NCI-H2227 (cell line): Measurements from ENCODE around the gene STAT5B.

Experiments
- DNase-seq: peaks from one replicate; lab custom pipeline; 2025; ENCODE audit not compliant: unreplicated experiment; lab: John Stamatoyannopoulos, UW

STAT5B gene

DNA sequence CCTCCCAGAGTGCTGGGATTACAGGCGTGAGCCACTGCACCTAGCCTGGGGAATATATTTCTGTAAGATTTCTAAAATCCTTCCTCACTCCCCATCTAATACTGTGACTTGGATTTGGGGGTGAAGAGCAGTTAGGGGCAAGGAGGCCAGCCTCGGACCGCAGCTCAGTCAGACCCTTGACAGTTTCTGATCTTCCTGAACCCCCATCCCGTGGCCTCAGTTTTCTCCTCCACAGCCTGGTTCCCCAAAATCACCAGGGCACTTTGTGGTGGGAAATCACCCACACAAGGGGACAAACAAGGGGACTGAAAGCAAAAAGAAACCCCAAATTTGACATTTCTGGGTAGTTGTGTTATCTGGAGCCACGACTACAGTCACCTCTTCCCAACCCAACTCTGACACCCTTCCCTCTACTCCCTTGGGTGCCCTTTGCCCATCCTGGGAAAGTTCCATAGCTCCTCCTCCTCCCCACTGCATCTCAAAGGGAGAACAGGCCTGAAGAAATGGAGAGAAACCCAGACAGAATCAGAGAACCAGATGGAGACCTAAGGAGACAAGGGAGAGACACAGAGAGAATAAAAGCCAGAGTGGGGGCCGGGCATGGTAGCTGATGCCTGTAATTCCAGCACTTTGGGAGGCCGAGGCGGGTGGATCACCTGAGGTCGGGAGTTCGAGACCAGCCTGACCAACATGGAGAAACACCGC is 9.3 kb upstream of the STAT5B start:
- no peak for DNase-seq

DNA sequence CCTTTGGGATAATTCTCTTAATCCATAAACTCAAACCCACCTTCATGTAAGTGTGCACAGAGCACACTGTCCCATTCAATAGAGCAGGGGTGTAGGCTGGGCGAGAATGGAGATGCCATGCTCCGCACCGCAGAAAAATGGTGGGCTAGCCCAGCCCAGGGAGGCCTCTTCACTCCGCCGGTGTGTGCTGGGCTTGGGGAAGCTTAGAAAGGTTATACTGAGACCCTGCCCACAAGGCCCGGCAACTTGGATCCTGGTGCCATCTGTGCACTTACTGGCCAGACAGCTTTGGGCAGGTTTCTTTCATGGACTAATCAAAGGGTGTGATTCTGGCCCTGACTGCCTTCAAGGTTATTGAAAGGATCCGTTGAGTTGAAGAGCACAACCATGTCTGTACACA is 8.4 kb upstream of the STAT5B start:
- DNase-seq: no peak

DNA sequence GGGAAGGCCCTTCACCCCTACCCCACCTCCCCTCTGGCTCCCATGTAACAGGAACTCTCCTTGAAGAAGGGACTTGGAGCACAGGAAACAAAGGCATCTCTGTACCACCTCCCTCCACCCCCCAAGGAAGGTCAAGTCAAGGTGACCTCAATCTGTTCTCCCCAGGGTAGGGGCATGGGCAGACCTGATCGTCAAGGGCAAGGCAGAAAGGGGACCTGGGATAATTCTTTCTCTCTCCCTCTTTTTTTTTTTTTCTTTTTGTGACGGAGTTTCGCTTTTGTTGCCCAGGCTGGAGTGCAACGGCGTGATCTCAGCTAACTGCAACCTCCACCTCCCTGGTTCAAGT is 7.8 kb upstream of the STAT5B start:
- DNase-seq: no peak

DNA sequence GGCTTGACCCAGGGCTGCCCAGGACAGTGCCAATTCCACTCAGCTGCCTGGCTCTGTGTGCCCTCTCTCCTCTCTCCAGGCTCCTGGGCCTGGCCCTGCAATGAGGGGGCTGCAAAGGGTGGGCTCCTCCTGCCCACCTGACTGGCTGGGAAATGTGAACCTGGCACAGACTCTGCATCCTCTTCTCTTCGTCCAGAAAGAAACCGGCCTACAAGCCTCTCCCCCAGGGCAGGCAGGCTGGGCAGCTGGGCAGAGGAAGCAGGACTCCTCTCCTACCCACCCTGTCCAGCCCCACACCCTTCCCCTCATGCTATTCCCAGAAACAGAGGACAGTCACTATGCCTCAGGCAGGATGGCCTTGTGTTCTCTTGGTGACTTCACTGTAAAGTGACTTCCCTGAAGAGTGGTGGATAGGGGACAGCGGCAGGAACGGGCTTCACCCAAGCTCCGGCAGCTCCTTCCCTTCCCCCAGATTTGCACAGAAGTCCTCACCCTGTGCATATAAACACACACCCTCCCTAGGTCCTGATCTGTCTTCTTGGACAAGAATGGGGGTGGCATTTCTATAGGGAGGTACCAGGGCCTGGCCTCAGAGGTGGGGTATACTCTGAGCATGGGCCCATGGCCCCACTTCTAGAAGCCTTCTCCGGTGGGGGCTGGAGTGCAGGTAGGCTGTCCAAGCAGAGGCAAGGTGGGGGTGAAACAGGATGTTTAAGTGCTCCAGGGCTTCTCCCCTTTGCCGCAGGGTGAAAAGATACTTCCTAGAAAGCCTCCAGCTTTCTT is 7.2 kb upstream of the STAT5B start:
- DNase-seq: no peak

DNA sequence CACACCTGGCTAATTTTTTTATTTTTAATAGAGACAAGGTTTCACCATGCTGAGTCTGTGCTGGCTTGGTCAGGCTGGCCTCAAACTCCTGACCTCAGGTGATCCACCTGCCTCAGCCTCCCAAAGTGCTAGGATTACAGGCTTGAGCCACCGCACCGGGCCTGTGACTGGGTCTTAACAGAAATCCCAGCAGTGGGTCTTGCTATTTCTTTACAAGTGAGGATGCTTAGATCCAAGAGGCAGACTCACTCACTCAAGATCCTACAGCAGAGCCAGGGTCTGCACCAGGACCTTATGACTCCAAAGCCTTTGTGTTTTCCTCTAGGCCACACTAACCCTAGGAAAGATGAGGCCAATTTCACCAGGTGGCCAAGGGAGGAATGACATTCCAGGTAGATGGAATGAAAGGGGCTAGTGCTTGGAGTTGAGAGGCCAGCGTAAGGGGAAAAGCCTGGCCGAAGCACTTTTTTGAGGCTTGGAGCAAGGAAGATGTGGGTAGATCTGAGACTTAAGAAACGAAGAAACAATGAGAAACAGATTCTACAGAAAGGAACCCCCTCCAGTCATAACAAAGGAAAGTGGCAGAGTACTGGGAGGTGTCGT is 6.4 kb upstream of the STAT5B start:
- no peak for DNase-seq

DNA sequence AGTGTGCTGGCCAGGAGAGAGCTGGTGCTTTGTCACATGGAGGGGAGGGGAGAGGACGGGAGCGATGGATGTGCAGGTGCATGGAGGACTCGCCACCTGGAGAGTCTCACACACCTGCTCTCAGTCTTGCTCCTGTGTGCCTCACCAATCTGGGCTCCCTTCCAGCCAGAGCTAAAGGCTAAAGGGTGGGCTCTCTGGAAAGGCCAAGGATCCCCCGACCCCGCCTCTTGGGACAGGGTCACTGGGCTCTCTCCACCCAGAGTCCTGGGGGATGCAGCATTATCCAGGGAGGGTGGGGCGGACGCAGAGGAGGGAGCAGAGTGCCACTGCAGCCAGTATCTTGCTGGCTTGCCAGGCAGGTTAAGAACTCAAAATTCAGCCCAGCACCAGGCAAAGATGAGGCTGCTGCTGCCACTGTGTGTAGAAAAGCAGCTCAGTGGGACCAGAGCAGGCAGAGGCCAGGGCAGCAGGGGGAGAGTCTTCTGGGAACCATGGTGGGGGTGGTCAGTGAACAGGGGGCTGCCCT is 5.4 kb upstream of the STAT5B start:
- no peak for DNase-seq

DNA sequence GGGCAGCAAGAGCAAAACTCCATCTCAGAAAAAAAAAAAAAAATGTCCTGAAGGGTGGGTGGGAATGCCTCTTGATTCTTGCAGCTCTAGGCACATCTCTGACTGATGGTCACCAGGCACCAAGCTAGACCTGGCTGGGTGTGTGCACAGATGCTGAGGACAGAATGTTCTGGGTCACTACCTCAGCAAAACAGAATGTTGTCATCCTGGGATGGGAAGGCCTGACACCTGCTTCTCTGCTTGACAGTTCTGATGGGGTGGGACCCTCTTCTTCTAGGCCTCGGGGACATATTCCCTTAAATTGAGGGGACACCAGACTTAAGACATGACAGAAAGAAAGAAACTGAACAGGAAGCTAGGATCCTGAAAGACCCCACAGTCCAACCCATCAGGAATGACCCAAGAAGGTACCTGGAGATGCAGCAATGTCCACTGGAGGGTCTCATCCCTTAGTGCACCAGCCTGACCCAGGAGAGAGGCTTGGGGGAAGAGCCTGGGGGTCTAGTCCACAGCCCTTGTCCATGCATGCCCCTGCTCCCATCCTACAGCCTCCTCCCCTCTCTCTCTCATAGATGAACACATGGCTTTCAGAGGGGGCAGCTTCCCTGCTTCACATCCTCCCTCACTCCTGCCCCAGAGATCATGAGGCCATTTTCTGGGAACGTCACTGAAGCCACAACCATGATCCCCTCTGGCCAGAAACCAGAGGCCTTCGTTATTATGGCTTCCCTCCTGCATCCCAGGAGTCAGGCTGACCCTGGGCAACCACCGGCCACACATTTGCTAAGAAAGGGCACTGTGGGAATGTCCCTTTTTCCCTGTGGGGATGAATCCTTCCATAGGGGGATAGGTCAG is 3.8 kb upstream of the STAT5B start:
- no peak for DNase-seq

DNA sequence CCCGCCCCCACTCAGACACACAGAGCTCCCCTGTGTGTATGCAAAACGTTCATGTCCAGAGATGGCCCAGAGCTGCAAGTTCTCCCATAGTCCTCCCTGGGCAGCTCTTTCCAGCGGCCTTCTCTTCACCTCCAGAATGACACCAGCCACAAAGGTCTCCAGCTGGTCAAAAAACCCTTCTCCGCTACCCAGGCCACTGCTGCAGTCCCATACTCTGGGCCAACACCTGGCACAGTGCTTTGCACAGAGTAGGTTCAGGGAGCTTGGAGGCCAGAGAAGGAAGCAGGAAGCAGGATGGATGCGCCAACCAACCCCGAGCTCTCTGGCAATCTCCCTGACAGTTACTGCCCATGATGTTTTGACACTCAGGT is 1.1 kb upstream of the STAT5B start:
- no peak for DNase-seq

DNA sequence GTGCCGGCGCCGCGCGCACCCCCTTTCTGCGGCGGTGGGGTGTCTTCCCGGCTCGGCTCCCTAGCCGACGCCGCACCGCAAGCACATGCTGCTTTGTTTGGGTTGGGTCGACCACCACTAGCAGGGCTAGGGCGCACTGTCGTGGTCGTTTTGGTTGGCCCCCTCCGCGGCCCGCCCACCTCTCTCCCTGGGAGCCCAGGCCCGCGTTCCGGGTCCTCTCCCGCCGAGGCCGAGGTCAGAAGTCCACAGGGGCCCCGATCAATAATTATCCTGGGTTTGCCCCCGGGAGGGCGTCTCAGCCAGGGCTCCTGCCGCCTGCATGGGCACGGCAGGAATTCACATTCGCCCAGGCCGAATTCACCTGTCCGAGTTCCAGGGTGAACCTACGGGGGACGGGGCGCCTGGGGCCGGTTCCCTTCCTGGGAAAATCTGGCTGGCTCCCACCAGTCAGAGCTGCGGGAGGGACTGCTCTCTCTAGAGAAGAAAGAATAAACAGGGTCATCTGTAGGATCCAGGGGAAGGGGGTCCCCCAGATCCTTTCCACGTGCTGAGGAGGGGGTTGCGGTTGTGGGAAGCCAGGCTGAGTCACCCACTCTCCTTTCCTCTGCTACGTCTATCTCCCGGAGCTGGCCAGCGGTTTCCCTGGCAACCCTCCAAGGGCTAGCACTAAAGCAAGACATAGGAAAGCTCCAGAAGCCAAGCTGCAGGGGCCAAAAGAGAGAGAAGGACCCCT is 584 bp upstream of the STAT5B start:
- peak; percentile 75 for DNase-seq

DNA sequence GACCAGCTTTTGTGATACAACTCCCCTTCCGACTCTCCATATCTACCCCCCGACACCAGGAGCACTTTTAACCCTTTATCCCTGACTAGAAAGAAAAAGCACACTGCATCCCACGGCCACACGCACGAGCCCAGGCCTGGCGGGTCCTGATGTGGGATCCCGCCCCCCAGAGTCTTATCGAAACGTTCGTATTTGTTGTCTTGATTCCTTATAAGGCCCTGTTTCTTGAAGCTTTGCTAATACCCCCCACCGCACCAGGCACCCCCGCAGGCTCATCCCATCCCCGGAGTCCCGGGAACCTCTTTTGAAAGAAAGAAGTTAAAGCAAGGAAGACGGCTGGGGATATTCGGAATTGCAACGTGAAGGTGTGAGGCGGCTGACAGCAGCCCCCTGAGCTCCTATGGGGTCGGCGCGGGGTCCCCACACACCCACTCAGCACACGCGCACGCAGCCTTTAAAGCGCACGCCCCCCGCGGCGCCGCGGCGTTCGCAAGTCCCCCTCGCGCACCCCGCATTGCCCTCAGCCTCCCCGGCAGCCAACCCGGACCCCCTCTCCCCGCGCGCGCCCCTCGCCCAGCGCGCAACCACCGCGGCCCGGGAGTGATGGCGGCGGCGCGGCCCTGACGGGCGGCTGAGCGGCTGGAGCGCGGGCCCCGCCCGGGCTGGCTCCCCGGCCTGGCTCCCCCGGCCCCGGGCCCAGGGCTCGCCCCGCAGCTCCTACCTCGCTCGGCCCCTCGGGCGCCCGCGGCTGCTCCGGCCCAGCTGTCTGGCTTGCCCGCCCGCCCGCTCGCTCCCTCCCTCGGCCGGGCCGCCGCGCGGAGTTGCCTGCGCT is 448 bp downstream of the STAT5B start:
- DNase-seq: peak; percentile 70

DNA sequence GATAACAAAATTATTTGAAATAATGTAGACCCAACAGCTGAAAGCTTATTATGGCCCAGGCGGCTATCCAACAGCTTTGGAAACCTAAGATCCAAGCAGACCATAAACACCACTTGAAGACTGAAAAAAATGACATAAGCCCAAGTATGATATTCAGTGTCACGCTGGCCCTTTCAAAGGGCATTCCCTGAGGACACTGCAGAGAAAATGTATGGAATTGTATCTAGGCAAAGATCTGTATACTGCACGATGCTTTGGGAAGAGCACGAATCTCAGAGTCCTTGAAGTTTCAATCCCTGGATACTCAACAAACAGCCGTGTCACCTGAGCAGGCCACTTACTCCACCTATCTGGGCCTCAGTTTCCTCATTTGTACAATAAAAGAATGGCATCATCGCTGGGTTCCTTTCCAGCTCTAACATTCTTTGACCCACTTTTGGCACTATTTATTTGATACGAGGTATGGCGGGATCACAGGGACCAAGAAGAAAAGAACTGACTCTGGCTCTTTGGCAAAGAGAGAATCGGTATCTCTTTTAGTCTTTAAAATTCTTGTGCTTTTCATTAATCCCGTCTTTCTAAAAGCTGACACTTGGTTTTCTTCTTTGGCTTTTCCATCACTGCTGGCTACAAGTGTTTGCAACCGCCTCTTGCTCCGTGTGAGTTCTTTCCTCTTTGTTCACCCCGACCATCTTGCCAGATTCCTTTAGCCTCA is 1.2 kb downstream of the STAT5B start:
- DNase-seq: no peak

DNA sequence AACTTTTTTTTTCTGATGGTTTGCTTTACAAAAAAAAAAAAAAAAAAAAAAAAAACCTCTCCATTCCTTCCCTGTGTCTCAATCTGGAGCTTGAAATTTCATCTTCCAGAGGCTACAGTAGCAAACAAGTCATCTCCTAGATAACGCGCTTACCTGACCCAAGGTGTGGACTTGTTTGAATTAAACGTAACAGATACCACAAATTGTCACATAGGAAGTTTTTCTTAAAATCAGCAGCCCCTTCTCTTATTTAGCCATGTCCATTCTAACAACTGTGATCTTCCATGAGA is 2.0 kb downstream of the STAT5B start:
- DNase-seq: no peak

DNA sequence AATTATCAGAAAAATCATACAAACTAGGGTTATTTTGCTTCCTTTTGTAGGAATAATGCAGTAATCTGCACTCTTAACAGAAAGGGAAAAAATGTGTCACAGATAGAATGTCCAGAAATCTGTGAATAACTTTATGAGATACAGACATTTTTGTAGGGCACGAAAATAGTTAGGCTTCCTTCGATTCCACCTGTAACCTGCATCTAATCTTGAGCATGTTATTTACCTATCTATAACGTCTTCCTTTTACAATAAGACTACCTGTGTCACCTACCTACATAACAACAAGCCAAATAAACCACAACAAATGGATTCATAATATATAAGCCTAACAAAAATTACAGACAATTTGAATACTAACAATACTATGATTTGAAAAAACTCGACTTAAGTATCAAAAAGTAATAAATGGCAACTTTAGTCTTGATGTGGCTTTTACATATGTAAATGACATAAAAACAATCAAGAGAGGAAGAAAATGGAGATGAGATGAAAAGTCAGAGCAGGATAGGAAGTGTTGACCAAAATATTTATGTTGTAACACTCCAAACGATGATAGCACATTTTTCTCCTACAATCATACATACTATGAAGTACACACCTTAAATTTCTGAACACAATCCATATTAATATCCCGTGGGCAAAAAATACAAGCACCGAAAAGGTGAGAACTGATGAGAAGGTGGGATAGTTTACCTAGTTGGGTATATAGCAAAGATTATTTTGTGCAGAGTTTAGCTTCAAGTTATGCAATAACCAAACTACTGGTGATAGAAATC is 2.5 kb downstream of the STAT5B start:
- DNase-seq: no peak

DNA sequence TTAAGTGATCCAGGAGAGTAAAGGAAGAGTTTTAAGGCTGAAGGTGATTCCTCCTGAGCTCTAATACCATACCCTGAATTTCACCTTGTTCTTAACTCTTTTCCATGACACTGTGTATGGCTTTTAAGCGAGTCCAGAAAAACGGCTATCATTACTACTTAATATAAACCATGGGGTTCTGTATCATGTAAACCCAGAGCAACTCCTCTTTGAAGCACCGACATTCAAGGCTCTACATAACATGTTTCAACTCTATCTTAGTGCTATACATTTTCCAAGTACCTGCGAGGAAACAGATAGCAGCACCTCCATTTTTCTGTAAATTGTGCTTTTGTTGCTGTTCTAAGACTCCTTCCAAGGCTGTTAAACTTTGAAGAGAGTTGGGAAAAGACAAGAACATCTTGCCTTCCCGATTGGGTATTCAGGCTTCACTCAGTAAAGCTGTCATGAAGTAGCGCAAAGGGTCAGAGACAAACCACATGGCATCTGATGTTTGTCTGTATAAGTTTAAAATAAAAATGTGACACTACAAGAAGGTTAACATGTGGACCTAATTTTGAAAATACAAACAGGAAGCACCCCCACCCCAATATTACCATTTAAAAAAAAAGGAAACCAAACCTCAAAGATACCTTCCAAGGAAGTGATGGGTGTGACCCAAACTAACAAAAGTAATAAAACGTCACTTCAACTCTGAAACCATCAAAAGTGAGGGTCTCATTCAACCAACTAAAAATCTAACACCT is 3.9 kb downstream of the STAT5B start:
- no peak for DNase-seq

DNA sequence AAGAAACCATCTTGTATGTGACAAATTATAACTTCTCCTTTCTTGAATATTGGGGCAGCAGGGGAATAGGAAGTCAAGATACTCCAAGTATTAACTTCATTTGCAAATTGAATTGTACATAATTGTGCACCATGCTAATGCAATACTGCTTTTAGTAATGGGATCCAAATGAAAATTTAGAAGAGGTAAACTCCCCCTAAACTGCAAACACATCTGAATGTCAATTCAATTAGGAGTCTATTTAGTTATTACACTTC is 4.5 kb downstream of the STAT5B start:
- no peak for DNase-seq

DNA sequence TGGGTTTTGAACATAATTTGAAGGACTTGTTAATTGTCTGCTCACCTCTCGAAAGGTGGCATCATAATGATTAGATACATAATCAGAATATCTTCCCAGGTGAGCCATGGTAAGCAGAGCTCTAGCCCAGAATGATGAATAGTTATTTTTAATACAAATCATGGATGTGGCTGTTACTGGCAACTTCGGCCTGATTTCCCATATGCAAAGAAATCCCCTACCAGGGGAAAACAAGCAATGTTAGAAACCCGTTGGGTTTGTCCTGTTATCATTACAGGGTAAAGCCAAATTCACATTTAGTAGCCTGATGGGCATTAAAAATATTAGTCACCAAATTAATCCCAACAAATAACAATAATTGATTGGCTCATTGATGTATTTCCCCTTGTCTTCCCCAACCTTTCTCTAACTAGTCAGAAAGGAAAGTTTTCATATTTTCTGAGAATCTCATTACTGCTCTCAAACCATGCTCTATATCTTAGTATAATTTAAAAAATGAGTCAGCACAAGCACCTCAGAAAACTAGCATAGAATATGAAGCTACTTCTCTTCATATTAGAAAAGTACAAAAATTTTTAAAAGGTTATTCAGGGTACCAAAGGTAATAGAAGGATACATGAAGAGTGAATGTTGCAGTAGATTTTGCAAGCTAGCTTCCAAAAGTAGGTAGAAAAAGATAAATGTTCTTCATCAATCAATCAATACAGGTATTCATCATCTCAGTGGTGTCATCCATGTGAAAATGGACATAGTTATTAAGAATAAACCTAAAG is 5.0 kb downstream of the STAT5B start:
- no peak for DNase-seq

DNA sequence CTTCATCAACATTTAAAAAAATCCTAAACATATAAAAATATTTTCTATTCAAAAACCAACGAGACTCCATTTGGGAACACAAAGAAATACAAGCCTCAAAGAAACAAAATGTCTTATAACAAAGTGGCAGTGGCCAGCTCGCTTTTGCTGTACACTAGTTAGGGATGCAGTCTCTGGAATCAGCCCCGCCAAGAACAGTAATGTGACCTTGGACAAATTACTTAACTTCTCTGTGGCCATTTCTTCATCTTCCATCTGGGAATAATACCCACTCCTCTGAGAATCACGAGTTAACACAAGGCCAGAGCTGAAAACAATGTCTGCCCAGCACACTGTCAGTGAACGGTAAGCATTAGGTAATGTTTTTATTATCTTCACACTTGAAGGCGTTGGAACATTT is 5.6 kb downstream of the STAT5B start:
- no peak for DNase-seq

DNA sequence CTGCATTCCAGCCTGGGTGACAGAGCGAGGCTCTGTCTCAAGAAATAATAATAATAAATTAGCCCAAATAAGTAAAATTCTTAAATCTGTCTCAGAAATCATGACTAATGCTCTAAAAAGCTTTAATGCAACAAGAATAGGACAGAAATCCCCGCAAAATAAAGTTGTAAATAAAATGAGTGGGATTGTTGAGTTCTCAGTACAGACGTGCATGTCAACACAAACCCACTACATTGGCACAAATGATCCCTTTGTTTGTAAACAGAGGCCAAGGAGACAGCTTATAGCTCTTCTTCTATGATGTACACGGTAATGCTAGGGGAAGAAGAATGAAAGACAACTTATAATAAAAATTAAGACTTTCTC is 6.0 kb downstream of the STAT5B start:
- DNase-seq: no peak
